ENCODE data around the gene ICA1. TPM values are rescaled to one million over a fixed set of nuclear protein-coding genes. Genes with fewer than 3 reads are reported as not detected.
A peak's percentile ranks its signal among the peaks of the same experiment; 100 is the strongest.

Gene ICA1
- total RNA-seq, 2 experiments from 2014 or later: 2.3 to 2.4 TPM

- ChIA-PET CTCF (no interaction called here), POLR2A (no interaction called here)
- no peaks in the 10 kb centered on the region for H3K27me3 Mint-ChIP-seq
- peaks cover 8% of the 10 kb centered on the region for H3K4me1 Mint-ChIP-seq (ENCODE audit: low read depth)
- no peaks in the 10 kb centered on the region for H3K9me3 Mint-ChIP-seq
- H3K4me3 Mint-ChIP-seq: no peak overlapping the region
- DNase-seq: no peak
- H3K36me3 Mint-ChIP-seq: no peaks in the 10 kb centered on the region
- H3K27ac Mint-ChIP-seq: no peak overlapping the region
- intact Hi-C loops (cut with micrococcal nuclease): no loop called here
Measured at GRCh38 chr7:8184221-8184620, 77.7 kb downstream of the ICA1 start.

- H3K4me3 Mint-ChIP-seq: no peak overlapping the region
- peaks cover 42% of the 10 kb centered on the region for H3K4me1 Mint-ChIP-seq (ENCODE audit: low read depth)
- no peaks in the 10 kb centered on the region for H3K27me3 Mint-ChIP-seq
- no peaks in the 10 kb centered on the region for H3K36me3 Mint-ChIP-seq
- no peaks in the 10 kb centered on the region for H3K9me3 Mint-ChIP-seq
- H3K27ac Mint-ChIP-seq: no peak overlapping the region
- DNase-seq: no peak
- intact Hi-C loops (cut with micrococcal nuclease): no loop called here
- CTCF ChIA-PET: interaction anchor here (1.5 kb wide), 1 partner anchor 12 kb away, joined by 3 read pairs; no protein-coding TSS in a partner anchor
- POLR2A ChIA-PET: no interaction called here
Measured at GRCh38 chr7:8179486-8179885, 82.5 kb downstream of the ICA1 start.

GRCh38 chr7:8178353-8178752 lies 83.6 kb downstream of the ICA1 start:
- peak overlapping the region; percentile 46 for H3K27ac Mint-ChIP-seq
- no peaks in the 10 kb centered on the region for H3K27me3 Mint-ChIP-seq
- intact Hi-C loops (cut with micrococcal nuclease): no loop called here
- CTCF ChIA-PET: interaction anchor here (0.7 to 2.3 kb wide), 6 partner anchors 8 to 210 kb away, joined by 3 to 9 read pairs (median 3); no protein-coding TSS in a partner anchor
- H3K4me3 Mint-ChIP-seq: no peak overlapping the region
- POLR2A ChIA-PET: no interaction called here
- no peaks in the 10 kb centered on the region for H3K9me3 Mint-ChIP-seq
- H3K4me1 Mint-ChIP-seq (ENCODE audit: low read depth): peaks cover 49% of the 10 kb centered on the region
- no peaks in the 10 kb centered on the region for H3K36me3 Mint-ChIP-seq
- no peak for DNase-seq

- CTCF ChIA-PET: interaction anchor here (1.3 to 2.3 kb wide), 4 partner anchors 13 to 496 kb away, joined by 3 to 9 read pairs (median 6); no protein-coding TSS in a partner anchor
- intact Hi-C loops (cut with micrococcal nuclease): loop anchor here (2.0 kb wide), 1 partner anchor 137 kb away; no protein-coding TSS in a partner anchor
- Mint-ChIP-seq H3K4me1 (ENCODE audit: low read depth) (peaks cover 49% of the 10 kb centered on the region), H3K27me3 (no peaks in the 10 kb centered on the region), H3K36me3 (no peaks in the 10 kb centered on the region), H3K27ac (peak overlapping the region; percentile 93), H3K9me3 (no peaks in the 10 kb centered on the region), H3K4me3 (peak overlapping the region; percentile 67)
- no peak for DNase-seq
- POLR2A ChIA-PET: interaction anchor here (1.0 to 1.2 kb wide), 3 partner anchors 51 to 537 kb away, joined by 3 to 5 read pairs (median 3); partner anchors contain the start of genes GLCCI1 and UMAD1
Measured at GRCh38 chr7:8177109-8177933, 84.6 kb downstream of the ICA1 start.

- Mint-ChIP-seq H3K27me3 (no peaks in the 10 kb centered on the region), H3K4me3 (peak overlapping the region; percentile 67), H3K36me3 (no peaks in the 10 kb centered on the region), H3K27ac (peak overlapping the region; percentile 93), H3K4me1 (ENCODE audit: low read depth) (peaks cover 49% of the 10 kb centered on the region), H3K9me3 (no peaks in the 10 kb centered on the region)
- intact Hi-C loops (cut with micrococcal nuclease): loop anchor here (1.0 to 2.0 kb wide), 9 partner anchors 27 to 535 kb away; partner anchors contain the start of gene GLCCI1
- CTCF ChIA-PET: interaction anchor here (0.7 to 2.3 kb wide), 5 partner anchors 10 to 496 kb away, joined by 3 to 8 read pairs (median 3); no protein-coding TSS in a partner anchor
- POLR2A ChIA-PET: interaction anchor here (1.0 to 1.1 kb wide), 3 partner anchors 34 to 208 kb away, joined by 3 to 5 read pairs (median 3); partner anchors contain the start of gene GLCCI1
- peak; percentile 75 for DNase-seq
Measured at GRCh38 chr7:8176370-8177081, 85.4 kb downstream of the ICA1 start.

- H3K9me3 Mint-ChIP-seq: no peaks in the 10 kb centered on the region
- H3K36me3 Mint-ChIP-seq: no peaks in the 10 kb centered on the region
- intact Hi-C loops (cut with micrococcal nuclease): loop anchor here (1.0 to 2.0 kb wide), 9 partner anchors 27 to 535 kb away; partner anchors contain the start of gene GLCCI1
- H3K27ac Mint-ChIP-seq: peak overlapping the region; percentile 93
- H3K4me1 Mint-ChIP-seq (ENCODE audit: low read depth): peaks cover 49% of the 10 kb centered on the region
- ChIA-PET CTCF (interaction anchor here (0.7 to 1.2 kb wide), 2 partner anchors 11 to 494 kb away, joined by 3 to 6 read pairs; no protein-coding TSS in a partner anchor), POLR2A (interaction anchor here (1.1 kb wide), 2 partner anchors 33 to 50 kb away, joined by 3 read pairs; no protein-coding TSS in a partner anchor)
- H3K4me3 Mint-ChIP-seq: peak overlapping the region; percentile 67
- no peaks in the 10 kb centered on the region for H3K27me3 Mint-ChIP-seq
- DNase-seq: no peak
Measured at GRCh38 chr7:8175929-8176369, 86.0 kb downstream of the ICA1 start.

- no peak overlapping the region for H3K27ac Mint-ChIP-seq
- intact Hi-C loops (cut with micrococcal nuclease): no loop called here
- H3K36me3 Mint-ChIP-seq: no peaks in the 10 kb centered on the region
- CTCF ChIA-PET: interaction anchor here (0.9 kb wide), 1 partner anchor 37 kb away, joined by 4 read pairs; no protein-coding TSS in a partner anchor
- POLR2A ChIA-PET: no interaction called here
- no peaks in the 10 kb centered on the region for H3K9me3 Mint-ChIP-seq
- no peak overlapping the region for H3K4me3 Mint-ChIP-seq
- DNase-seq: no peak
- no peaks in the 10 kb centered on the region for H3K27me3 Mint-ChIP-seq
- H3K4me1 Mint-ChIP-seq (ENCODE audit: low read depth): peaks cover 36% of the 10 kb centered on the region
Measured at GRCh38 chr7:8172372-8173354, 89.3 kb downstream of the ICA1 start.

- Mint-ChIP-seq H3K4me1 (ENCODE audit: low read depth) (peaks cover 4% of the 10 kb centered on the region), H3K9me3 (no peaks in the 10 kb centered on the region), H3K4me3 (no peak overlapping the region), H3K27me3 (no peaks in the 10 kb centered on the region), H3K36me3 (no peaks in the 10 kb centered on the region), H3K27ac (no peak overlapping the region)
- DNase-seq: no peak
- ChIA-PET POLR2A (no interaction called here), CTCF (interaction anchor here (1.0 kb wide), 1 partner anchor 39 kb away, joined by 3 read pairs; no protein-coding TSS in a partner anchor)
- intact Hi-C loops (cut with micrococcal nuclease): no loop called here
Measured at GRCh38 chr7:8169171-8169570, 92.8 kb downstream of the ICA1 start.

- Mint-ChIP-seq H3K9me3 (no peaks in the 10 kb centered on the region), H3K27ac (no peak overlapping the region), H3K36me3 (no peaks in the 10 kb centered on the region), H3K4me1 (ENCODE audit: low read depth) (no peaks in the 10 kb centered on the region), H3K4me3 (no peak overlapping the region), H3K27me3 (no peaks in the 10 kb centered on the region)
- intact Hi-C loops (cut with micrococcal nuclease): no loop called here
- ChIA-PET POLR2A (no interaction called here), CTCF (no interaction called here)
- DNase-seq: no peak
Measured at GRCh38 chr7:8168336-8168735, 93.6 kb downstream of the ICA1 start.

GRCh38 chr7:8165150-8165549 lies 96.8 kb downstream of the ICA1 start:
- Mint-ChIP-seq H3K36me3 (no peaks in the 10 kb centered on the region), H3K27me3 (no peaks in the 10 kb centered on the region), H3K4me3 (no peak overlapping the region), H3K27ac (no peak overlapping the region), H3K9me3 (no peaks in the 10 kb centered on the region), H3K4me1 (ENCODE audit: low read depth) (no peaks in the 10 kb centered on the region)
- ChIA-PET CTCF (no interaction called here), POLR2A (no interaction called here)
- intact Hi-C loops (cut with micrococcal nuclease): no loop called here
- DNase-seq: no peak

- no peaks in the 10 kb centered on the region for H3K27me3 Mint-ChIP-seq
- no peaks in the 10 kb centered on the region for H3K9me3 Mint-ChIP-seq
- ChIA-PET CTCF (no interaction called here), POLR2A (no interaction called here)
- H3K27ac Mint-ChIP-seq: no peak overlapping the region
- H3K4me3 Mint-ChIP-seq: no peak overlapping the region
- no peaks in the 10 kb centered on the region for H3K4me1 Mint-ChIP-seq (ENCODE audit: low read depth)
- intact Hi-C loops (cut with micrococcal nuclease): no loop called here
- H3K36me3 Mint-ChIP-seq: no peaks in the 10 kb centered on the region
- no peak for DNase-seq
Measured at GRCh38 chr7:8162181-8162580, 99.8 kb downstream of the ICA1 start.
